PC-3 (cell line): ENCODE results near the gene P4HTM.

ENCODE experiments used
- EZH2 ChIP-seq: fragments of 300-600 bp; sonication (generic); IDR thresholded peaks from one replicate; pipeline ENCODE4 v1.6.1; 2017; ENCODE audit warnings: antibody characterized with exemption, mild to moderate bottlenecking, low read length; ENCODE audit not compliant: unreplicated experiment
- EZH2phosphoT487 ChIP-seq: fragments of 300-600 bp; sonication (generic); IDR thresholded peaks from 2 replicates; pipeline ENCODE4 v1.6.1; 2018; ENCODE audit warnings: mild to moderate bottlenecking, antibody characterized with exemption, low read length, borderline replicate concordance
- TF ChIP-seq, protein P1 (sequence below): fragments of 300-600 bp; sonication (generic); conservative IDR thresholded peaks from 2 replicates; pipeline ENCODE4 v1.5.1; 2017; ENCODE audit warnings: antibody characterized with exemption, low read depth, mild to moderate bottlenecking, low read length

DNA sequence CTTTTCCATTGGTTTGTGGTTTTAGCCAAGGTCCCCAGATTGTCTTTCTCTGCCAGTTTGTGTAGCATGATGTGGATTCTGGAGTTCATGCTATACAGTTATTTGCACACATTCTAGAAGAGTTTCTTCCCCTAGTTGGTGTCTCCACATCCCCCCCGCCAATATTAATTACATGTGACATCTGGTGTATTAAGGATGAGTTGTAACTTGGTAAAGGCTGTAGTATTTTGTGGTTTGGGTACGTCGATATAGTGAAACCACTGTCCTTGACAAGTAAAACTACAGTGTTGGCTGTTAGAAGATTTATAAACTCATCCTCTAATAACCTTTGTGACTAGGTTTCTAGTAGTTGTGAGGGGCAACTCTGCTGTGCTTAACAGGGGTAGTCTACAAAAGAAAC lies 23.7 kb upstream of the P4HTM start:
- TF ChIP-seq, protein P1, sequence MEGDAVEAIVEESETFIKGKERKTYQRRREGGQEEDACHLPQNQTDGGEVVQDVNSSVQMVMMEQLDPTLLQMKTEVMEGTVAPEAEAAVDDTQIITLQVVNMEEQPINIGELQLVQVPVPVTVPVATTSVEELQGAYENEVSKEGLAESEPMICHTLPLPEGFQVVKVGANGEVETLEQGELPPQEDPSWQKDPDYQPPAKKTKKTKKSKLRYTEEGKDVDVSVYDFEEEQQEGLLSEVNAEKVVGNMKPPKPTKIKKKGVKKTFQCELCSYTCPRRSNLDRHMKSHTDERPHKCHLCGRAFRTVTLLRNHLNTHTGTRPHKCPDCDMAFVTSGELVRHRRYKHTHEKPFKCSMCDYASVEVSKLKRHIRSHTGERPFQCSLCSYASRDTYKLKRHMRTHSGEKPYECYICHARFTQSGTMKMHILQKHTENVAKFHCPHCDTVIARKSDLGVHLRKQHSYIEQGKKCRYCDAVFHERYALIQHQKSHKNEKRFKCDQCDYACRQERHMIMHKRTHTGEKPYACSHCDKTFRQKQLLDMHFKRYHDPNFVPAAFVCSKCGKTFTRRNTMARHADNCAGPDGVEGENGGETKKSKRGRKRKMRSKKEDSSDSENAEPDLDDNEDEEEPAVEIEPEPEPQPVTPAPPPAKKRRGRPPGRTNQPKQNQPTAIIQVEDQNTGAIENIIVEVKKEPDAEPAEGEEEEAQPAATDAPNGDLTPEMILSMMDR, result no peak
- TF ChIP-seq EZH2phosphoT487 (no peak), EZH2 (no peak)
